ENCODE measurements around the gene CHSY3. TPM values are rescaled to one million over a fixed set of nuclear protein-coding genes. Genes with fewer than 3 reads are reported as not detected.

Gene CHSY3
- total and polyA plus RNA-seq, 4 donors = 0.40 to 7.7 (median 2.1) TPM

Small RNAs within 50 kb of the gene (small RNA-seq; reads per million reads assigned to genes)
- gene RNA5SP191 (not detected), gene RNU6ATAC10P (not detected)

Other genes starting within 250 kb of the CHSY3 start
- gene MINAR2, start 156.4 kb upstream of the CHSY3 start, total RNA-seq = not detected
- not detected for gene MINAR2, start 156.4 kb upstream of the CHSY3 start, polyA plus RNA-seq

Data from liver (tissue), 5 donors.